Psoas muscle (tissue), 8 donors: ENCODE data around the gene IPP. TPM values are rescaled to one million over a fixed set of nuclear protein-coding genes. Genes with fewer than 3 reads are reported as not detected.
A peak's percentile ranks its signal among the peaks of the same experiment; 100 is the strongest.

Experiments used
- ATAC-seq, 4 donors: fragments of 200-7000 bp; cut with Tn5 transposase; one replicate each; pipeline ENCODE4 v1.9.1; 2020; ENCODE audit warnings: moderate library complexity in 3 of 4, mild to moderate bottlenecking in 2 of 4
- DNase-seq, 2 donors: peaks; one replicate each; pipeline ENCODE4 v3.0.0-alpha.2; 2020
- H3K27ac ChIP-seq: fragments of 200-600 bp; one replicate; pipeline ENCODE4 v1.8.0; 2022
- H3K27me3 ChIP-seq, 3 donors: fragments of 200-600 bp in 1 of 3; one replicate each; pipeline versions ENCODE4 v1.6.1 to v1.8.0; 2013 to 2022; ENCODE audit warnings: low read length in 2 of 3, mild to moderate bottlenecking in 2 of 3, moderate library complexity in 1 of 3; ENCODE audit not compliant: insufficient read depth in 3 of 3
- H3K36me3 ChIP-seq, 2 donors: fragments of 200-600 bp in 1 of 2; one replicate each; pipeline versions ENCODE4 v1.6.1 to v1.8.0; 2013 to 2022; ENCODE audit warnings: low read depth in 1 of 2, mild to moderate bottlenecking in 1 of 2, moderate library complexity in 1 of 2; ENCODE audit not compliant: insufficient read depth in 1 of 2
- H3K4me1 ChIP-seq: fragments of 200-600 bp; one replicate; pipeline ENCODE4 v1.8.0; 2022
- H3K4me3 ChIP-seq: fragments of 200-600 bp; one replicate; pipeline ENCODE4 v1.8.0; 2022; ENCODE audit warnings: mild to moderate bottlenecking
- H3K9me3 ChIP-seq: fragments of 200-600 bp; one replicate; pipeline ENCODE4 v1.8.0; 2022
- WGBS, 3 donors: extraction: QIAGEN DNeasy Blood & Tissue Kit; methylation state at CpG; one replicate each; pipeline versions ENCODE4 v1.1.6 to v1.1.7; 2013; 5-methylcytosine and 5-hydroxymethylcytosine counted together
- intact Hi-C, 2 donors: fragments of 100-400 bp; cut with DNase I; formaldehyde crosslinking; loops; one replicate each; pipeline versions ENCODE4 v1.11.0 to v1.14.2; 2022
- polyA plus RNA-seq, 3 donors: library from polyadenylated mRNA; stranded (reverse); fragments of 200-250 nt; gene quantifications; one replicate each; pipeline ENCODE4 v1.2.3, GENCODE V29; 2013
- total RNA-seq, 4 donors: library from RNA; stranded (reverse); fragmentation: NEBNext Ultra II Directional in 2 of 4; extraction: Animal tissue kit (Norgen Biotek cat#: 25700) in 2 of 4; gene quantifications; one replicate each; pipeline versions ENCODE4 v1.2.1 to v1.2.4, GENCODE V29; 2021 to 2023
- TF ChIP-seq, protein P1 (sequence below): fragments of 200-600 bp; IDR thresholded peaks from one replicate; pipeline ENCODE4 v1.8.0; 2022; ENCODE audit warnings: antibody characterized with exemption
- donor health status: healthy with polysubstance abuse.
- donor health status: DM: no; HTN: no; CAD: no; lungs with moderate emphysema.
- donor health status: Bipolar disorder and iron deficiency.
- donor health status: healthy.
- donor health status: DM: yes; HTN: yes; CAD: no.
- donor health status: DM: no; HTN: no; CAD: no.
- donor health status: DM: no; HTN: no; CAD: no.
- donor health status: DM: yes; HTN: yes; CAD: no.

IPP gene
- total and polyA plus RNA-seq, 7 donors, result 2.5 to 26.8 (median 12.7) TPM

GRCh38 chr1:45658171-45658570 is 92.3 kb downstream of the IPP start:
- DNase-seq (no peak), ATAC-seq (no peak)
- H3K9me3 ChIP-seq, result no peaks in the 10 kb centered on the region
- H3K27ac ChIP-seq, result no peak overlapping the region
- WGBS, 3 donors, result 79 to 83% (median 79%) methylated on average over 2 of the region's 2 CpGs
- intact Hi-C loops, result no loop called here
- TF ChIP-seq, protein P1, sequence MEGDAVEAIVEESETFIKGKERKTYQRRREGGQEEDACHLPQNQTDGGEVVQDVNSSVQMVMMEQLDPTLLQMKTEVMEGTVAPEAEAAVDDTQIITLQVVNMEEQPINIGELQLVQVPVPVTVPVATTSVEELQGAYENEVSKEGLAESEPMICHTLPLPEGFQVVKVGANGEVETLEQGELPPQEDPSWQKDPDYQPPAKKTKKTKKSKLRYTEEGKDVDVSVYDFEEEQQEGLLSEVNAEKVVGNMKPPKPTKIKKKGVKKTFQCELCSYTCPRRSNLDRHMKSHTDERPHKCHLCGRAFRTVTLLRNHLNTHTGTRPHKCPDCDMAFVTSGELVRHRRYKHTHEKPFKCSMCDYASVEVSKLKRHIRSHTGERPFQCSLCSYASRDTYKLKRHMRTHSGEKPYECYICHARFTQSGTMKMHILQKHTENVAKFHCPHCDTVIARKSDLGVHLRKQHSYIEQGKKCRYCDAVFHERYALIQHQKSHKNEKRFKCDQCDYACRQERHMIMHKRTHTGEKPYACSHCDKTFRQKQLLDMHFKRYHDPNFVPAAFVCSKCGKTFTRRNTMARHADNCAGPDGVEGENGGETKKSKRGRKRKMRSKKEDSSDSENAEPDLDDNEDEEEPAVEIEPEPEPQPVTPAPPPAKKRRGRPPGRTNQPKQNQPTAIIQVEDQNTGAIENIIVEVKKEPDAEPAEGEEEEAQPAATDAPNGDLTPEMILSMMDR, result no peak
- H3K4me3 ChIP-seq, result no peak overlapping the region
- peaks cover 7 to 75% of the 10 kb centered on the region in 2 donors for H3K36me3 ChIP-seq
- H3K27me3 ChIP-seq, result no peaks in the 10 kb centered on the region
- H3K4me1 ChIP-seq, result peaks cover 16% of the 10 kb centered on the region

- TF ChIP-seq, protein P1, result no peak
- ATAC-seq, result no peak
- Histone ChIP-seq H3K4me1 (peaks cover 18% of the 10 kb centered on the region), H3K9me3 (no peaks in the 10 kb centered on the region), H3K36me3 (peaks cover 7 to 89% of the 10 kb centered on the region in 2 donors), H3K27me3 (no peaks in the 10 kb centered on the region), H3K4me3 (no peak overlapping the region), H3K27ac (no peak overlapping the region)
- 95 to 98% (median 96%) methylated on average over 3 of the region's 3 CpGs for WGBS, 3 donors
- intact Hi-C loops, result no loop called here
- DNase-seq, result no peak
These were observed 93.8 kb downstream of the IPP start for GRCh38 chr1:45656573-45657226.

GRCh38 chr1:45654540-45655280 is 95.7 kb downstream of the IPP start:
- TF ChIP-seq, protein P1, result no peak
- Histone ChIP-seq H3K36me3 (peaks cover 10 to 98% of the 10 kb centered on the region in 2 donors), H3K4me3 (no peak overlapping the region), H3K27me3 (no peaks in the 10 kb centered on the region), H3K27ac (no peak overlapping the region), H3K4me1 (peaks cover 15% of the 10 kb centered on the region), H3K9me3 (no peaks in the 10 kb centered on the region)
- intact Hi-C loops, result no loop called here
- 82 to 94% (median 84%) methylated on average over 12 of the region's 12 CpGs for WGBS, 3 donors
- ATAC-seq (peak in 3 of 4 donors; percentile 42 to 77 (median 63)), DNase-seq (no peak)

Other genes with a start within 250 kb of the IPP start
- gene PRDX1, start 228.8 kb downstream of the IPP start, total RNA-seq, result 100 to 1,000 TPM; 354 to 642 (median 440) TPM
- 1,000 to 10,000 TPM in 1 of 3 donors, 100 to 1,000 TPM in 2; 524 to 1,179 (median 653) TPM for gene PRDX1, start 228.8 kb downstream of the IPP start, polyA plus RNA-seq
- gene AKR1A1, start 199.8 kb downstream of the IPP start, total RNA-seq, result 10 to 100 TPM; 35.6 to 69.6 (median 51.3) TPM
- 10 to 100 TPM; 37.9 to 91.5 (median 45.5) TPM for gene AKR1A1, start 199.8 kb downstream of the IPP start, polyA plus RNA-seq
- 10 to 100 TPM; 15.3 to 29.7 (median 28.1) TPM for gene NASP, start 166.6 kb downstream of the IPP start, total RNA-seq
- gene NASP, start 166.6 kb downstream of the IPP start, polyA plus RNA-seq, result 10 to 100 TPM; 28.6 to 54.6 (median 37.9) TPM
- gene CCDC17, start 126.6 kb downstream of the IPP start, total RNA-seq, result 1 to 10 TPM; 1.2 to 1.7 (median 1.3) TPM
- gene CCDC17, start 126.6 kb downstream of the IPP start, polyA plus RNA-seq, result 1 to 10 TPM in 2 of 3 donors, under 1 TPM in 1; 0.69 to 2.1 (median 1.1) TPM
- 10 to 100 TPM; 52.2 to 71.0 (median 64.1) TPM for gene GPBP1L1, start 64.1 kb downstream of the IPP start, total RNA-seq
- 10 to 100 TPM; 25.8 to 74.4 (median 39.4) TPM for gene GPBP1L1, start 64.1 kb downstream of the IPP start, polyA plus RNA-seq
- 10 to 100 TPM; 15.3 to 21.9 (median 19.5) TPM for gene TMEM69, start 62.5 kb downstream of the IPP start, total RNA-seq
- 10 to 100 TPM; 16.6 to 50.8 (median 26.9) TPM for gene TMEM69, start 62.5 kb downstream of the IPP start, polyA plus RNA-seq
- 100 to 1,000 TPM; 159 to 266 (median 243) TPM for gene MAST2, start 53.0 kb upstream of the IPP start, total RNA-seq
- 100 to 1,000 TPM in 2 of 3 donors, 10 to 100 TPM in 1; 97.8 to 142 (median 126) TPM for gene MAST2, start 53.0 kb upstream of the IPP start, polyA plus RNA-seq